ENCODE results near the gene LRP11.

The LRP11 gene

DNA sequence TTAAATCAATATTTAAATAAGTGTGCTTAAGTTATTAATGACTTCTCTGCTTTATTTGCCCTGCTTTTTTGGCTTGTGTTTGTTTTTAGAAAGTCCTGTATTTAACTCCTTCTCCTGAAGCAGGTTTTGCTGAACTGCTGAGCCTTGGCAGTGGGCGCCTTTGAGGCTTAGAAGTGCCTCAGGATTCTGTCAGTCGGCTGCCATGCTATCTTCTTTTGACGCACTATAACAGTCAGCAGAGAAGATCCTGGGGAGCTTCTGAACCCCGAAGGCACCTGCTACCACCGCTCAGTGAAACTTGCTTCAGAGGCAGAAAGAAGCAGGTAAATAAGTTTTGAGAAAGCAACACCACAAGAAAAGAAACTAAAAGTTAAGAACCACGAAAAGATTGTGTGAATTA lies 92.2 kb downstream of the LRP11 start:
- DNase-seq: no peak

DNA sequence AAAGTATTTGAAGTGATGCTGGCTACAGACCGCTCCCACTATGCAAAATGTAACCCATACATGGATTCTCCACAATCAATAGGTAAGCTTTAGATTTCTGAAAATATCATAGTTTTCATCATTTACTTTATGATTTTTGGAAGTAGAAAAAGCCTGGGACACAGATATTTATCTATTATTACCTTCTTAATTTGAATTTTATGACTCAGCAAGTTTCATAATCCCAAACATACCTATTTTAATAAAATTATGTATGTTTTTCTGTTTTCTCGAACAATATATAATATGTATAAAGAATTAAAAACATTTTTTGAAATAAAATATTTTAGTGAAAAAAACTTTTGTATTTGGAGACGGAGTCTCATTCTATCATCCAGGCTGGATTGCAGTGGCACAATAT lies 93.0 kb downstream of the LRP11 start:
- no peak for DNase-seq

DNA sequence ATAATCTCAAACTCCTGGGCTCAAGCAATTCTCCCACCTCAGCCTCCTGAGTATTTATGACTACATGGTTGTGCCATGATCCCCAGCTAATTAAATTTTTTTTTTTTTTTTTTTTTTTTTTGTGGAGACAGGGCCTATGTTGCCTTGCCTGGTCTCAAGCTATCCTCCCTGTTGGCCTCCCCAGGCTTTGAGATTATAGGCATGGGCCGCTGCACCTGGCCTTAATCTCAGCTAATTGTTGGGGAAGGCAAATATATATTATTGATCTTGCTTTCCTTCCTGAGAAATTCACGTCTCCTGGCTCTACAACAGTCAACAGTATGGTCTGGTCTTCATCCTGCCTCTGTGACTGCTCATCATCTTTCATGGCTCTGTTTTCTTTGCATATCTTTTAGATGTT lies 94.5 kb downstream of the LRP11 start:
- DNase-seq: no peak

Measured in activated CD4-positive, alpha-beta T cell treated with anti-CD3 and anti-CD28 coated beads, Interleukin-2, amount 50 U/mL, for 48 hours (primary cell).